GM12872 (cell line): Measurements from ENCODE around the gene GRAMD1B.

Source experiments
- TF ChIP-seq, protein P1 (sequence below): IDR thresholded peaks from 3 replicates; pipeline ENCODE4 v1.5.1; 2011; ENCODE audit warnings: low read depth, mild to moderate bottlenecking, low read length, moderate library complexity; ENCODE audit not compliant: insufficient read depth

GRAMD1B gene

GRCh38 chr11:123556633-123557032 lies 126.6 kb downstream of the GRAMD1B start:
- TF ChIP-seq, protein P1, sequence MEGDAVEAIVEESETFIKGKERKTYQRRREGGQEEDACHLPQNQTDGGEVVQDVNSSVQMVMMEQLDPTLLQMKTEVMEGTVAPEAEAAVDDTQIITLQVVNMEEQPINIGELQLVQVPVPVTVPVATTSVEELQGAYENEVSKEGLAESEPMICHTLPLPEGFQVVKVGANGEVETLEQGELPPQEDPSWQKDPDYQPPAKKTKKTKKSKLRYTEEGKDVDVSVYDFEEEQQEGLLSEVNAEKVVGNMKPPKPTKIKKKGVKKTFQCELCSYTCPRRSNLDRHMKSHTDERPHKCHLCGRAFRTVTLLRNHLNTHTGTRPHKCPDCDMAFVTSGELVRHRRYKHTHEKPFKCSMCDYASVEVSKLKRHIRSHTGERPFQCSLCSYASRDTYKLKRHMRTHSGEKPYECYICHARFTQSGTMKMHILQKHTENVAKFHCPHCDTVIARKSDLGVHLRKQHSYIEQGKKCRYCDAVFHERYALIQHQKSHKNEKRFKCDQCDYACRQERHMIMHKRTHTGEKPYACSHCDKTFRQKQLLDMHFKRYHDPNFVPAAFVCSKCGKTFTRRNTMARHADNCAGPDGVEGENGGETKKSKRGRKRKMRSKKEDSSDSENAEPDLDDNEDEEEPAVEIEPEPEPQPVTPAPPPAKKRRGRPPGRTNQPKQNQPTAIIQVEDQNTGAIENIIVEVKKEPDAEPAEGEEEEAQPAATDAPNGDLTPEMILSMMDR, result no peak

DNA sequence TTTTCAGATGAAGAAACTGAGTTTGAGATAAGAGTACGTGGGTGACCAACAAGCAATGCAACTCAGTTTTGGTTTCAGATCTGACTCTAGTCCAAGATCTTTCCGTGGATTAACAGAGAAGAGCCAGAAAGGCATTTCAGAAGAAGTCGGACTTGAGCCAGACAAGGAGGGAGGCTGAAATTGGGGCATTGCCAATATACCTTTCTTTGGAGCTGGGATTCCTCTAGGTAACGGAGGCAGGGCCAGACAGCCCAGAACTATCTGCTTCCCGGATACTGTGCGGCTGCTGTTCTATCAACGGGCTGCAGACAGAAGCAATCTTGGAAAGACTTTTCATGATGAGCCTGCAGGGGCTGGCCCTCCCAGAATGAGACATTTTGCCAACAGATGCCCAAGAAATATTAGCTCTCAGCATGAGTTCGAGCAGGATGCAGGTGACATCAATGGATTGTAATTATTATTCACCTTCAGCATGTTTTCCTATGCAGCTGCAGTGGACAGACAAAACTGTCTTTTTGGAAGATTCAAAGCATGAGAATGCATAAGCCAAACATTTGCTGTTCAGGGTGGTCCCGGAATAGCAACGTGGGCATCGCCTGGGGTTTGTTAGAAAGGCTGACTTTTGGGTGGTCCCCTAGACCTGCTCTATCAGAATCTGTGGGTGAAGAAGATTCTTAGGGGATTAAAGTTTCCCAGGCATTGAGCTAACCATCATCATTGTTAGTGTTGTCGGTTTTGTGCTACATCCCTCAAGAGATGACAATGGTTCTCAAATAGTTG lies 128.7 kb downstream of the GRAMD1B start:
- TF ChIP-seq, protein P1, result no peak

DNA sequence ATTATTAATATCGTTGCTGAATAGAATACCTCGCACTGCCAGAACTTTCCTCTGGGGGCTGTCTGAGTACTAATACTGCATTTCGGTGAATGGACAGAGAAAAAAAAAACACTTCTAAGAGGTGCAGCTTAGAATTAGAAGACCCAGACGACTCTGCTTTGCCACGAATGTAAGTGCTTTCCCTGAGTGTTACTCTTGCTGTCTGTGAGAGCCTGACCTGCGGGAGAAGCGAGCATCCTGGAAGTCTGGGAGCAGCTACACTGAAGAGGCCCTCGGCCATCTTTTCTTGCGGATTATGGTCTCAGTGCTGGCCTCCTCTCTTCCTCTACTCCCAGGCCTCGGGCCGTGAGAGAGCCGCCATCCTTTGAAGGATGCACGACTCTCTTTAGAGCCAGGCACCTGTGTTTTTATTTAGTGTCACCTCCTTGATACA lies 129.5 kb downstream of the GRAMD1B start:
- TF ChIP-seq, protein P1, result no peak

DNA sequence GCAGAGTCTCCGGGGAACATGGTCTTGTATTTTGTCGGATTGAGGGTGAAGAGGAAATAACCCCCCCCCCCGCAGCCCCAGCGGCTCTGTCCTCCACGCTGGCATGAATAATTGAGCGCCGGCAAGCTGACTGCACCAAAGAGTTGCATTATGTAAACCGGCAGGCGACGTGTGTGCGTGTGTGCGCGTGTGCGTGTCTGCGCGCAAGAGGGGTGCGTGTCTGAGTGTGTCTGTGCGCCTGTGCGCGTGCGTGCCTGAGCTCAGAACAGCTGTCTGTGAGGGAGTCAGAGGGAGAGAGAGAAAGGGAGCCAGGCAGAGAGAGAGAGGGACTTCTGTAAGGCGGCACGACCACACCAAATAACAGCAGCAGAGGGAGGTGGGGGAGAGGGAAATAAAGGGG lies 129.9 kb downstream of the GRAMD1B start:
- TF ChIP-seq, protein P1, result no peak

DNA sequence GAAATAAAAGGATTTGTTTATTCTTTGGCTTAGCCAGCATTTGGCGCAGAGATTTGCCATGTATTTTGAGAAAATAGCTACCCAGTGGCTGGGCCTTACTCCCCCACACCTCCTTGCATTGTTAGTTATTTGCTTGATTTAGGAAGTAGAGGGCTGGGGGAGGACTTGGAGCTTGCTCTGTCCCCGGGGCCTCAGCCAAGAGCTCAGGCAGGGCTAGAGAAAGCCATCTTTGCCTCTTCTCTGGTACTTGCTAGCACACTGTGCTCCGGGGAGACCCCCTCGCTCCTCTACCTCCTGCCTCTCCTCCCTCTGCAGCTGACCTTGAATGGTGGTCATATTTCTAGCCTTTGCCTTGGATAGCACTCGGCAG lies 131.3 kb downstream of the GRAMD1B start:
- TF ChIP-seq, protein P1, result no peak

GRCh38 chr11:123562158-123562557 lies 132.1 kb downstream of the GRAMD1B start:
- TF ChIP-seq, protein P1, result no peak

- TF ChIP-seq, protein P1, result no peak
Observed at GRCh38 chr11:123562829-123563228, 132.8 kb downstream of the GRAMD1B start.
